Breast epithelium (tissue), 3 donors: Measurements from ENCODE around the gene SLC16A9.

ENCODE experiments used
- CTCF ChIP-seq, 3 donors: fragments of 450-650 bp; IDR thresholded peaks; one replicate each; pipeline ENCODE4 v1.5.1; 2016 to 2017; ENCODE audit warnings: antibody characterized with exemption in 3 of 3, mild to moderate bottlenecking in 3 of 3, moderate library complexity in 3 of 3
- POLR2AphosphoS5 ChIP-seq, 3 donors: sonication (generic); formaldehyde crosslinking; IDR thresholded peaks; one replicate each; pipeline ENCODE4 v1.6.1; 2017; ENCODE audit warnings: antibody characterized with exemption in 3 of 3

GRCh38 chr10:59694936-59695335 is 14.7 kb downstream of the SLC16A9 start:
- TF ChIP-seq CTCF (IDR thresholded peaks at IDR 0.05) (no peak), POLR2AphosphoS5 (IDR thresholded peaks at IDR 0.05) (no peak)
